ENCODE measurements around the gene FNDC5. TPM values are rescaled to one million over a fixed set of nuclear protein-coding genes. Genes with fewer than 3 reads are reported as not detected.

Gene FNDC5
- total RNA-seq, 3 donors from 2014 or later (not counting 1 experiment from before 2014, with no cell fraction given), result 0.36 TPM; not detected in 2

- H3K9me3 Mint-ChIP-seq, result no peaks in the 10 kb centered on the region
- H3K36me3 ChIP-seq (ENCODE audit: control insufficient read depth, insufficient read depth, low read length), result no peaks in the 10 kb centered on the region
- H3K27ac ChIP-seq (ENCODE audit: low read length), result no peak overlapping the region
- H3K27ac Mint-ChIP-seq, result no peak overlapping the region
- H3K27me3 Mint-ChIP-seq (ENCODE audit: low read depth in 2 of 2), result peaks cover 58 to 66% of the 10 kb centered on the region in 2 donors
- DNase-seq (no peak), ATAC-seq (no peak)
- peaks cover 39% of the 10 kb centered on the region for H3K27me3 ChIP-seq (ENCODE audit: control insufficient read depth, insufficient read depth, low read length)
- H3K36me3 Mint-ChIP-seq, result no peaks in the 10 kb centered on the region
- intact Hi-C loops (cut with micrococcal nuclease), result no loop called here
- H3K4me3 Mint-ChIP-seq, result peak overlapping the region; percentile 72
- 89% methylated on average over 3 of the region's 3 CpGs for WGBS (ENCODE audit: insufficient coverage)
- H3K4me3 ChIP-seq (ENCODE audit: low read length), result no peak overlapping the region
- TF ChIP-seq CTCF (IDR thresholded peaks at IDR 0.05), result no peak
- H3K4me1 ChIP-seq (ENCODE audit: control insufficient read depth, insufficient read depth, low read length), result peaks cover 16% of the 10 kb centered on the region
- H3K4me1 Mint-ChIP-seq, result peaks cover 9 to 12% of the 10 kb centered on the region in 2 donors
- H3K9me3 ChIP-seq (ENCODE audit: control insufficient read depth, insufficient read depth, low read length), result no peaks in the 10 kb centered on the region
These were observed 20.9 kb upstream of the FNDC5 start for GRCh38 chr1:32891630-32892029.

GRCh38 chr1:32891241-32891570 is 20.5 kb upstream of the FNDC5 start:
- intact Hi-C loops (cut with micrococcal nuclease), result no loop called here
- DNase-seq, result no peak
- Histone ChIP-seq H3K4me1 (ENCODE audit: control insufficient read depth, insufficient read depth, low read length) (peaks cover 17% of the 10 kb centered on the region), H3K27me3 (ENCODE audit: control insufficient read depth, insufficient read depth, low read length) (peaks cover 41% of the 10 kb centered on the region), H3K27ac (ENCODE audit: low read length) (no peak overlapping the region), H3K9me3 (ENCODE audit: control insufficient read depth, insufficient read depth, low read length) (no peaks in the 10 kb centered on the region), H3K36me3 (ENCODE audit: control insufficient read depth, insufficient read depth, low read length) (no peaks in the 10 kb centered on the region), H3K4me3 (ENCODE audit: low read length) (no peak overlapping the region)
- H3K27me3 Mint-ChIP-seq (ENCODE audit: low read depth in 2 of 2), result peaks cover 53 to 65% of the 10 kb centered on the region in 2 donors
- no peak for ATAC-seq
- no peak for TF ChIP-seq CTCF (IDR thresholded peaks at IDR 0.05)
- H3K4me1 Mint-ChIP-seq, result peaks cover 9 to 12% of the 10 kb centered on the region in 2 donors
- H3K27ac Mint-ChIP-seq, result no peak overlapping the region
- peak overlapping the region; percentile 40 for H3K4me3 Mint-ChIP-seq
- no peaks in the 10 kb centered on the region for H3K9me3 Mint-ChIP-seq
- 96% methylated on average over 1 of the region's 1 CpG for WGBS (ENCODE audit: insufficient coverage)
- H3K36me3 Mint-ChIP-seq, result no peaks in the 10 kb centered on the region

DNA sequence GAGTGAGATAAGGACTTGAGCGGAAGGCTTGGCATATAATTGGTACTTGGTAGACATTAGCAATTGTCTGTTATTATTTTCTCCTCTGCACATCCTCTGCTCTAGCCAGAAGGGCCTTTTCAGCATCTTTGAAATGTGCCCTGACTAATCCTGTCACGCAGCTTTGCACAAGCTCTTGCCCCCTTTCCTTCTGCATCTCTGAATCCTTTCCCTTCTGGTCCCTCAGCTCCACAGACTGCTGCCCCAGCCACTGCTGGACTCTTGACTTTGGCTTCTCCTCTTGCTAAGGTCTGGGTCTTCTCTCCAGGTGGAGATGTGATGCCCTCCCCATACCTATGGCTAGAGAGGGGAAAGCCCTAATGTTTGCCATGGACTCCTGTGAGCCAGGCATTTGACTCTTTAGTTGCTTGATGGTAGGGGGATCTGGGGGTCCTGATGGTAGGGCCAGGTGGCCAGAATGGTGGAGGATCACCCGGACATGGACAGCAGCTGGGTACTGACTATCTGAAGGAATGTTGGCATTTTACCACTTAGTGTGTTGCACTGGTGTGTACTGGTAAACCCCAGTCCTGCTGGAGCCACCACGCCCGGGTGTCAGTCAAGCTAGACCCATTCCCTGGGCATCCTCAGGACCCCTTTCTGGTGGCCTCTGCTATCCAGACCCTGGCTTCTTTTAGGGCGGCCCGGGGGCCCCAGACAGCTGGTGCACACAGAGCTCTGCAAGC is 20.0 kb upstream of the FNDC5 start:
- Histone ChIP-seq H3K4me1 (ENCODE audit: control insufficient read depth, insufficient read depth, low read length) (peaks cover 17% of the 10 kb centered on the region), H3K36me3 (ENCODE audit: control insufficient read depth, insufficient read depth, low read length) (no peaks in the 10 kb centered on the region), H3K9me3 (ENCODE audit: control insufficient read depth, insufficient read depth, low read length) (no peaks in the 10 kb centered on the region), H3K27me3 (ENCODE audit: control insufficient read depth, insufficient read depth, low read length) (peaks cover 43% of the 10 kb centered on the region), H3K27ac (ENCODE audit: low read length) (no peak overlapping the region), H3K4me3 (ENCODE audit: low read length) (no peak overlapping the region)
- intact Hi-C loops (cut with micrococcal nuclease), result no loop called here
- H3K27me3 Mint-ChIP-seq (ENCODE audit: low read depth in 2 of 2), result peaks cover 54 to 64% of the 10 kb centered on the region in 2 donors
- no peak for DNase-seq
- no peaks in the 10 kb centered on the region for H3K9me3 Mint-ChIP-seq
- no peak for ATAC-seq
- H3K36me3 Mint-ChIP-seq, result no peaks in the 10 kb centered on the region
- 83% methylated on average over 6 of the region's 7 CpGs for WGBS (ENCODE audit: insufficient coverage)
- no peak for TF ChIP-seq CTCF (IDR thresholded peaks at IDR 0.05)
- H3K4me1 Mint-ChIP-seq, result peaks cover 9 to 15% of the 10 kb centered on the region in 2 donors
- H3K4me3 Mint-ChIP-seq, result peak overlapping the region; percentile 40
- no peak overlapping the region for H3K27ac Mint-ChIP-seq

Measured in natural killer cell (primary cell).